GM13977 (cell line): ENCODE measurements around the gene FADS2.

Experiments
- DNase-seq: peaks from one replicate; pipeline ENCODE4 v3.0.0; 2012; ENCODE audit warnings: low spot score
- CTCF ChIP-seq: IDR thresholded peaks from 2 replicates; pipeline ENCODE4 v1.5.1; 2012; ENCODE audit warnings: mild to moderate bottlenecking, control low read depth; ENCODE audit not compliant: insufficient read depth; ENCODE audit errors: extremely low read depth, missing control alignments
- in situ Hi-C: fragments of 300-500 bp; cut with MboI; formaldehyde crosslinking; loops from one replicate; pipeline ENCODE4 v1.12.0; 2022; ENCODE audit warnings: low sequenced_read_pairs, low pct_unique_long_range_greater_than_20kb, mixed read lengths, inconsistent platforms; ENCODE audit not compliant: unreplicated experiment

The FADS2 gene

GRCh38 chr11:61826930-61827570 lies 1.1 kb upstream of the FADS2 start:
- TF ChIP-seq CTCF: no peak
- in situ Hi-C loops: no loop called here
- DNase-seq: peak; percentile 52

GRCh38 chr11:61828379-61828628 lies 204 bp downstream of the FADS2 start:
- in situ Hi-C loops: no loop called here
- TF ChIP-seq CTCF: no peak
- DNase-seq: no peak

- in situ Hi-C loops: no loop called here
- DNase-seq: peak; percentile 81
Measured at GRCh38 chr11:61828629-61829407, 718 bp downstream of the FADS2 start.

GRCh38 chr11:61829806-61830205 lies 1.7 kb downstream of the FADS2 start:
- in situ Hi-C loops: no loop called here
- TF ChIP-seq CTCF: no peak
- no peak for DNase-seq

More at GRCh38 chr11:61828629-61829407, 718 bp downstream of the FADS2 start:
- peak; percentile 66 for TF ChIP-seq CTCF

- DNase-seq: no peak
- in situ Hi-C loops: no loop called here
- no peak for TF ChIP-seq CTCF
Measured at GRCh38 chr11:61830237-61831105, 2.4 kb downstream of the FADS2 start.

- no peak for TF ChIP-seq CTCF
- DNase-seq: no peak
- in situ Hi-C loops: no loop called here
Measured at GRCh38 chr11:61832207-61832606, 4.1 kb downstream of the FADS2 start.
